NCI-H446 (cell line): ENCODE results near the gene BEST2.
A peak's percentile ranks its signal among the peaks of the same experiment; 100 is the strongest.

Source experiments
- DNase-seq, 2 experiments: peaks; one replicate each; lab custom pipeline; 2025; lab: John Stamatoyannopoulos, UW

BEST2 gene

DNA sequence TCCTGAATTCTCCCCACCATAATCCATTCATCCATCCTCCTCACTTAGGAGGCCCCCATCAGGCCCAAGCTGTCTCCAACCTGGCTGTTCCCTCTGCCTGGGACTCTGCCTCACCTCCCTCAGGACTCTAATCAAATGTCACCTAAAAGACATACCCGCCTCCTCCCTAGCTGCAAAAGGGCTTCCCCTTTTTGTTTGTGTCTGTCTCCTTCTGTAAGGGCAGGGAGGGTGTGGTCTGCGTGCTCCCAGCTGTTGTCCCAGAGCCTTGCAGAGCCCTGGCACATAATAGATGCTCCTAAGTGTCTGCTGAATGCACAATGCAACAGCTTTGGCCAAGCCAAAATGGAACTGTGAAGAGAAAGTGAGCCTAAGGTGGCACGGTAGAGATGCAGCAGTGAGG is 21.5 kb upstream of the BEST2 start:
- DNase-seq, result no peak

DNA sequence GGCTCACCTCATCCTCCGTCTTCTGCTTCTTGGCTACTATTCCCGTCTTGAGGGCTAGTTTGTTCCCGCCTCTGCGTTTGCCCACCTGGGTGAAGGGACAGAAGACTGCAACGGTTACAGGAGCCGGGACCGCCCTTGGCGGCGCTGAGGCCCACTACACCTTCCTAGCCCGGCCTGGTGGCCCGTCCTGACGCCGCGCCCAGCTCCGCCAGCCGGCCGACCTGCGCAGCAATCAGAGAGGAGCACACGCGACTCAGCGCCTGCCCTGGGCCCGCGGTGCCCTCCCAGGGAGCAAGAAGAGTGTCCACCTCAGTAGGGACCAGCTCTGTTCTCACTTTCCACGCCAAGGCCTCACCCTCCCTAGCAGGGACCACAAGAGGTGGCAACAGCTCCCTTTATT is 20.3 kb upstream of the BEST2 start:
- no peak for DNase-seq

DNA sequence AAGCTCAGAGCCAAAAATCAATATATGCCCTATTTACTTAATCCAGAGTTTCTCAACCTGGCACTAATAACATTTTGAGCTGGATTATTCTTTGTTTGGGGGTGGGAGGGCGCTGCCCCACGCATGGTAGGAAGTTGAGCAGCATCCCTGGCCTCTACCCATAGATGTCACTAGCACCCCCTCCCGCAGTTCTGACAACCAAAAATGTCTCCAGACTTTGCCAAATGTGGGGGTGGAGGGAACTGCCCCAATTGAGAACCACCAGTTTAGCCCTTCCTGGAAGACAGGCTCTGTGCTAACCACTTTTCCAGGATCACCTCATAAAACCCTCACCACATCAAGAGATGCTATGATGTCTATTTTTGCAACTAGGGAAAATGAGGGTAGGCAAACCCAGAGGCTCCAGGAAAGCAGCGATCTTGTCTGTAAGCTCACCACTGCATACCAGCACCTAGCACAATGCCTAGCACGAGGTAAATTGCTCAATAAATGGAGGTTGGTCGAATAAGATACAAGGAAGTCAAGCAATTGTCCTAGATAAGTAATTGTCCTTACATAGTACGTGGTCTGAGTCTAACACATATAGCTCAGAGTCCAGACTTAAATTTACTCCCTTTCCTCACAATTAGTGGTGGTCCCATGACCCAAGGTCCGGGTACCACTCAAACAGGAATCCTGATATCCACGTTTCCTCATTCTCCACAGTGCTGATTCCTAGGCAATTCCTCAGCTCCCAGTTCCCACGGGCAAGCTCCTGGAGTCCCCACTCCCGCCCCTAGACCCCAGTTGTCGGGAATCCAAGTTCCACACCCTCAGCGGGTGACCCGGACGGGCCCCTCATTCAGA is 18.0 kb upstream of the BEST2 start:
- peak in 1 of 2 experiments; percentile 31 for DNase-seq

DNA sequence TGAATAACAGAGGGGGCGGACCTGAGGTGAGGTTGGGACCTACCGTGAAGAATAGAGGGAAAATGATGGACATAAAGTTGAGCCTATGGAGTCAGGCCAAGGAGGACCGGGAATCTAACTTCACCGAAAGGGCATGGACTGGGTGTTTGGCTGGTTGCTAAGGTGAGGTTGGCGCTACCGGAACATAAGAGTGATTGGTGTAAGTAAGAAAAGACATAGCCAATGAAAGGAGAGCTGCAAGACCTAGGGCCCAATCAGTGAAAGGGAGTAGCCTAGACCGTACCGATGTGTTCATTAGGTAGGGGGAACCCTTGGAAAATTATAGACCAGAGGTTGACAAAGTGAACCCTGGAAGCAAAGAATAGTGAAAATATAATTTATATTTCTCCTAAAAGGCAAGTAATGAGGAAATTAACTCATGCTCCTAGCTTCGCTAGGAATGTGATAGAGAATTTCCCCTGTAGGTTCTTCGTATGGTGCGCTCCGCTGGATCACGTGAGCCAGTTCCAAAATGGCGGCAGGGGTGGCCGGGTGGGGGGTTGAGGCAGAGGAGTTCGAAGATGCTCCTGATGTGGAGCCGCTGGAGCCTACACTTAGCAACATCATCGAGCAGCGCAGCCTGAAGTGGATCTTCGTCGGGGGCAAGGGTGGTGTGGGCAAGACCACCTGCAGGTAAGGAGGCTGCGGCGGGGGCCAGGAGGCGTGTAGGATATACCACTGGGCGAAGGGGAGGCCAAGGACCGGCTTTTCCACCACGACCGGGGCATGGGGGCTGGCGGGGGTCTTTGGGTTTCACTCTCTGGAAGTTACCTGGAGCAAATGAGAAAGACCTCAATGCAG is 14.4 kb upstream of the BEST2 start, which contains the start of gene GET3:
Gene GET3, plus strand, starts transcription at position 503 of the 840 bp plus-strand sequence. Its CDS starts 9 bp downstream, at position 512.
- peak; percentile 99 for DNase-seq

DNA sequence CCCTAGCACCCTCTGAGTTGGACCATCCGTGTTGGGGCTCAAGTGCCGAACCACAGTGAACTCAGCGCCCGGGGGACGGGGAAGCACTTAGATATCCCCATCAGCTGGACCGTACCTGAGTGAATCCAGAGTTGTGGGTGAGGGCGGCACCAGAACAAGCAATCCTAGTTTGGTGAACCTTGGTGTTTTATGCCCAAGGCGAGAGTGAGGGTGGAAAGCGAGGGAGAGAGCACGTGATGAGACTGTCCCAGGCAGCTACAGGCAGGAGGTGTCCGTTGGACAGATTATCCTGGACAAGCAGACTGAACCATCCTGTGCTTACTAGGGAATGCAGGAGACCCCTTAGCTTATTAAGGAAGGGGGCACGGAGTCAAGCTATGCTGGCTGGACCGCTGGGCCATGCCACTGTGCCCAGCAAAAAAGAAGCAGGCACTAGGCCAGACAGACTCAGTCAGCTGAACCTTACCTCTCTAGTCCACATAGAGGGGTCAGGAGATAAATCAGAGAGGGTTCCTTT is 13.7 kb upstream of the BEST2 start:
- no peak for DNase-seq

DNA sequence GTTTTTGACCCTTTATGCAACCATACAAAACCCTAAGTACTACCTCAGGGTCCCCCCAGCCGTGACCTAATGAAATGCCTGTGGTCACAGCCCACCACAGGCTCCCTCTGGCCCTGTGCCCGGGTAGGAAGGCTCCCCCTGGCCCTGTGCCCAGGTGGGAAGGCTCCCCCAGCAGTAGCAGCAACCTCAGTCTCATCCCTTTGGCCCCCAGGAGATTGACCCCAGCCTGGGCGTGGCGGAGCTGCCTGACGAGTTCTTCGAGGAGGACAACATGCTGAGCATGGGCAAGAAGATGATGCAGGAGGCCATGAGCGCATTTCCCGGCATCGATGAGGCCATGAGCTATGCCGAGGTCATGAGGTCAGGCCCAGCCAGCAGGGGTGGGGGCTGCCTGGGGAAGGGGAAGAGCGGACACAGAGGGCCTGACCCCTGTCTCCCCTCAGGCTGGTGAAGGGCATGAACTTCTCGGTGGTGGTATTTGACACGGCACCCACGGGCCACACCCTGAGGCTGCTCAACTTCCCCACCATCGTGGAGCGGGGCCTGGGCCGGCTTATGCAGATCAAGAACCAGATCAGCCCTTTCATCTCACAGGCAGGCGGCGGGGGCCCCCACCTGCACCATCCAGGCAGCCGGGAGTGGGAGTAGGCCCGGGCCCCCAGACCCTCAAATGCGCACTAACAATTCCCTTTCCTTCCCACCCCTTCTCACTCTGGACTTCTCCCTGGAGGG is 6.3 kb upstream of the BEST2 start:
- DNase-seq, result no peak

DNA sequence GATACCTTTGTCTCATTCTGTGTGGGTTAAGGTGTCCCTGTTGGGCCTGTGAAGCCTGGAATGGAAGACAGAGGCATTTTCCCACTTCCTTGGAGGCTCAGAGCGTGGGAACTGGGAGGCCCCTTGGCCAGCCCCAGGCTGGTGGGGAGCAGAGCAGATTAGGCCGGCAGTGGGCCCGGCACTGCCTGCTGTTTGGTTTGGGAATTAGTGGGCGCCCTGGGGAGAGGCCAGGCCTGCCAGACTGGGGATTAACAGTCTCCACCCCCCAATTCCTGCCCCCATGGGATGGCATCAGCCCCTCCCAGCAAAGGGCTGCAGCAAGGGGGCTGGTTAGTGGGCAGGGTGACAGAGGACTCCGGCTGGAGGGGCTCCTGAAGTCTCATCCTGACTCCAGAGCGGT is 3.1 kb upstream of the BEST2 start:
- no peak for DNase-seq

DNA sequence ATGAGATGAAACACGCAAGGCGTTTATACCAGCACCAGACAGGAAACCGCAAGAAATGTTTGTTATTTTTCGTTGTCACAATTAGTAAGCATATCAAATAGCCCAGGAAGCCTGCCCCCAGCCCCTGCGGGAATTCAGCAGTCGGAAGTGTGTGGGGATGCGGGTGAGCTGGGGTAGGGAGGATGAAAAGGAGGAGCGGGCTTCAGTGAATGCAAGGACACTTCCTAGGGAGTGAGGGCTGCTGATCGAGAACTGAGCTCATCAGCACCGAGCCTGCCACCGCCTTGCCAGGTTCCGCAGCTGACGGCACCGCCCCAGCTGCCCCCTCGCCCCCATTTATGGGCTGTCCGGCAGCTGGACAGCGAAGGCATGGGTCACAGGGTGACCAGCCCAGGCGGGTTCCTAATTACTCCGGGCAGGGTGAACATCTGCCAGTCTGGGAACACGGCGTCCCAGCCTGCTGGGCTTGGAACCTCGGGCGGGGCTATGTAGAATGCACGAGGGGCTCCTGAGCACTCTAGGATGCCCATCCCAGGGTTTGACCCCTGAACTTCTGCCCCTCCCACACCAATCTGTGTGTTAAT is 1.6 kb upstream of the BEST2 start:
- DNase-seq, result no peak

DNA sequence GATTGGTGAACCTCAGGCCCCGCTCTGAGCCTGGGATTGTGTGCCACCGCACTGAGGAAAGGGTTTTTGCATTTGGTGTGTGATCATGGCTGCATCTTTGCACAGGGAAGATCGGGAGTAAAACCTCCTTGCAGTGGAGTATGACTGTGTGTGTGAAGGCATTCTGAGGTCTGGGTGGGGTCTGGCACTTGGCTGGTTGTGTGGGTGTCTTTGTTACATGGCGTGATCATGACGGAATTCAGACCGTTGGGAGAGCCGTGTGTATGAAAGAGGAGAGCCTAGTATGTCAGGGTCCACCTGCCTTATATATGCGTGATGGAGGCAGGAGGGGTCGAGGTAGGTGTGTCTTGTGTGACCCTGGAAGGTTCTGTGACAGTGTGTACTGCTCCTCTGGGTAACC is 740 bp upstream of the BEST2 start:
- no peak for DNase-seq

DNA sequence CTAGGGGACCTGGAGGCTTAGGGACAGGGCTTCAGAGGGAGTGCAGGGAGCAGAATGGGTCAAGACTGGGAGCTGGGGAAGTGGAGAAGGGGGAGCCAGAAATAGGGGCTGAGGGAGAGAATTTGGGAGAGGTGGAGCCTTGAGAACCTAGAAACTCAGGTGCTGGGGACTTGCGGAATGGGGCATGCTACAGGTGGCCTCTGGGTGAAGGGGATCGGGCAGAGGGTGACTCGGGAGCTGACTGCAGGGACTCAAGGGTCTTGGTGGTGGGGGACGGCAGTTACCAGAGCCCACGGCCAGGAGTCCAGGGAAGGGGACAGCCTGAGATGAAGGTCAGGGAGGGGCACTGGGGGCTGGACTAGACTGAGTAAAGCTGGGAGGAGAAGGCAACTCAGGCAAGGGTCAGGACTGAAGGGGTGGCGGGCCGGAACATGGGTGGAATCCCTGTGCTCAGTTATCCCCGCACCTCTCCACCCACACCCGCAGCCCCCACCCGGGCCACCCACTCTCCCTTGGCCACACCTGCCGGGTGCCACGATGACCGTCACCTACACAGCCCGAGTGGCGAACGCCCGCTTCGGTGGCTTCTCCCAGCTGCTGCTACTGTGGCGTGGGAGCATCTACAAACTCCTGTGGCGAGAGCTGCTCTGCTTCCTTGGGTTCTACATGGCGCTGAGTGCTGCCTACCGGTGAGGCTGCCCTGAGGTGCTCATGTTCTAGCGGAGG is 628 bp downstream of the BEST2 start:
- DNase-seq, result no peak

DNA sequence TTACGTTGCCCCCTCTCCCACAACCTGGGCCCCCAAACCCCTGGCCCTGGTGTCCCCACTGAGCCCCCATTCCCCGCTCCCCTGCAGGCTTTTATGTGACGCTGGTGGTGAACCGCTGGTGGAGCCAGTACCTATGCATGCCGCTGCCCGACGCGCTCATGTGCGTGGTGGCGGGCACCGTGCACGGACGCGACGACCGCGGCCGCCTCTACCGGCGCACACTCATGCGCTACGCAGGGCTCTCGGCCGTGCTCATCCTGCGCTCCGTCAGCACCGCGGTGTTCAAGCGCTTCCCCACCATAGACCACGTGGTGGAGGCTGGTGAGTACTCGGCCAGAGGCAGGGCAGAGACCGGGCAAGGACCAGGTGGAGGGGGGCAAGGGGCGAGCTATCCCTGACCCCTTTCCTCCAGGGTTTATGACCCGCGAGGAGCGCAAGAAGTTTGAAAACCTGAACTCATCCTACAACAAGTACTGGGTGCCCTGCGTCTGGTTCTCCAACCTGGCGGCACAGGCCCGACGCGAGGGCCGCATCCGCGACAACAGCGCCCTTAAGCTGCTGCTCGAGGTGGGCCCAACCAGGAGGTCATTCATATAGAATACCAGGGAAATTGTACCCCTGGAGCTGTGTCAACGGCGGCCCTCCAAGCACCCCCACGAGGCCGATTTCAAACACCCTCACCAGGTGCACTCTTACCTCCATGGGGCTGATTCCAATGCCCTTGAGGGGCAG is 3.0 kb downstream of the BEST2 start:
- no peak for DNase-seq

DNA sequence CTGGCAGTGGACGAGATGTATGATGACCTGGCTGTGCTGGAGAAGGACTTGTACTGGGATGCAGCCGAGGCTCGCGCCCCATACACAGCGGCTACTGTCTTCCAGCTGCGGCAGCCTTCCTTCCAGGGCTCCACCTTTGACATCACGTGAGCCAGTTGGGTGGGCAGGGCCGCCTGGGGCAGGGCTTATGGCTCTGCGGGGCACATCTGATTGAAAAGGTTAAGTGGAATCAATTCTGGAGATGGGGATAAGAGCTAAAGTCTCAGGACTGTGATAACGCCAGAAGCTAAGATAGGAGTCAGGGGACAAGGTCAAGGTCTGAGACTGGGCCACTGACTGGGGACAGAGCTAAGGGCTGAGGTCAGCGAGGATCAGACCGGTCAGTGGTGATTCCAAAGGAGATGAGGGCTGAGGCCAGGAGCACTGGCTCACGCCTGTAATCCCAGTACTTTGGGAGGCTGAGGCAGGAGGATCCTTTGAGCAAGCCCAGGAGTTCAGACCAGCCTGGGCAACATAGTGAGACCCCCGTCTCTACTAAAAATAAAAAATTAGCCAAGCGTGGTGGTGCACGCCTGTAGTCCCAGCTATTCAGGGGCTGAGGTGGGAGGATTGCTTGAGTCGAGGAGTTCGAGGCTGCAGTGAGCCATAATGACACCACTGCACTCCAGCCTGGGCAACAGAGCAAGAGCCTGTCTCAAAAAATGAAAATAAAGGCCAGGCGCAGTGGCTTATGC is 4.7 kb downstream of the BEST2 start:
- DNase-seq, result no peak

DNA sequence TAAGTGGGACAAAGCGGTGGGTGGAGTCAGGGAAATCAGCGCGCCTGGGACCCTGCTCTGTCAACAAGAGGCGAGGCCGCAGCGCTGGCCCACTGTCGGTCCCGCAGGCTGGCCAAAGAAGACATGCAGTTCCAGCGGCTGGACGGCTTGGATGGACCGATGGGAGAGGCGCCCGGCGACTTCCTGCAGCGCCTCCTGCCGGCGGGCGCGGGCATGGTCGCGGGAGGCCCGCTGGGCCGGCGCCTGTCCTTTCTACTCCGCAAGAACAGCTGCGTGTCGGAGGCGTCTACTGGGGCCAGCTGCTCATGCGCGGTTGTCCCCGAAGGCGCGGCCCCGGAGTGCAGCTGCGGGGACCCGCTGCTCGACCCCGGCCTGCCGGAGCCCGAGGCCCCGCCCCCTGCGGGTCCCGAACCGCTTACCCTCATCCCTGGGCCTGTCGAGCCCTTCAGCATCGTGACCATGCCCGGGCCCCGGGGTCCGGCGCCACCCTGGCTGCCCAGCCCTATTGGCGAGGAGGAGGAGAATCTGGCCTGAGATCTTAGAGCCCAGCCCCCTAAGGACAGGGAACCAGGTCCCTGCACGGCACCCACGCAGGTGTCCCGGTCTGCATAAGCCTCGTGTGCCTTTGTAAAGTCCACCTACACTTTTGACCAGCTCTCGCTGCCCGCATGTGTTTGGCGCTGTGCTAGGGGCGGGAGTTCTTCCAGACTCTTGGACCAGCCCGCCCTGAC is 6.1 kb downstream of the BEST2 start:
- DNase-seq, result peak in 1 of 2 experiments; percentile 60

DNA sequence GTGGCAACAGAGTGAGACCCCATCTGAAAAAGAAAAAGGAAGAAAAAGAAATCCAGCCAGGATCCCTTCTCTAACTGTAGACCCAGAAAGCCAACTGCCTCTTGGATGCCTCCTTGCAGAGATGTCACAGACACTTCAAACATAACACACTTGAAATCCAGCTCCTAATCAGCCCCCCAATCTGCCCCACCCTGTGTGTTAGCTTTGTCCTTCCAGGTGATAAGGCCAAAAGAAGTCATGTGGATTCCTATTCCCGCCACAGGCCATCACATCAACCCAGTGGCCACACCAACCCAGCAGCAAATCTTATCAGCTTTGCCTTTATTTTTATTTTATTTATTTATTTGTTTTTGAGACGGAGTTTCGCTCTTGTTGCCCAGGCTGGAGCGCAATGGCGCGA is 8.1 kb downstream of the BEST2 start:
- DNase-seq, result no peak

DNA sequence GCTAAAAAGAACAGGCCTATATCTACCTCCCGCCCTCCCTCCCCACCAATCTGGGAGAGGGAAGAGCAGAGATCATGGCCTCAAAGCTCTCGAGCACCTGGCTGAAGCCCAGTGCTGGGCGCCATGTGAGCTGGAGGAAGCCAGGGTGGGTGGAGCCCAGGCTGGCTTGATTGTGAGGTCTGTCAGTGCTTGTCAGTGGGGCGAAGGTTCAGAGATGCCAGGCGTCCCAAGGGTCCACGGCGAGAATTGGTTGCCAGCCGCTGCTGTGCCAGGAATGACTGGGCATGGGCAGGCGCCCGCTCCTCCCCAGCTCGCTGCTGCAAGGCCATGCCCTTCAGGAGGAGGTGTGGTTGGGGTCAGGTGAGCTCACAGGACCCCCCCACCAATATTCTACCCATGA is 11.5 kb downstream of the BEST2 start:
- no peak for DNase-seq

DNA sequence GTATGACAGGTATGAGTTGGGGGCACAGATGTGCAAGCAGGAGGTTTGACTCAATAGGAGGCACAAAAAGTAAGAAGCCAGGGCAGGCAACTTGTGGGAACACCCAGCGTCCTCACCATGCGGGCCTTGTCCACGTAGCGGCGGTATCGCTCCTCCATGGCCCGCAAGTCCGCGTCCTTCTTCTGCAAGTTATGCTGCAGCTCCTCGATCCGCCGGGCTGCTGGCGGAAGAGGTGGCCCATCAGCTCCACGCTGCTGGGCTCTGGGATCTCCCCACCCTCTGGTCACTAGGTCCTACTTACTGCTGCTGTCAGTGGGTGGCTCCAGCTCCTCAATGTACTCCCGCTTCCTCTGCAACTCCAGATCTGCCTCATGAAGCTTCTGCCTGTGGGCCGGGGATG is 13.1 kb downstream of the BEST2 start:
- DNase-seq, result no peak

DNA sequence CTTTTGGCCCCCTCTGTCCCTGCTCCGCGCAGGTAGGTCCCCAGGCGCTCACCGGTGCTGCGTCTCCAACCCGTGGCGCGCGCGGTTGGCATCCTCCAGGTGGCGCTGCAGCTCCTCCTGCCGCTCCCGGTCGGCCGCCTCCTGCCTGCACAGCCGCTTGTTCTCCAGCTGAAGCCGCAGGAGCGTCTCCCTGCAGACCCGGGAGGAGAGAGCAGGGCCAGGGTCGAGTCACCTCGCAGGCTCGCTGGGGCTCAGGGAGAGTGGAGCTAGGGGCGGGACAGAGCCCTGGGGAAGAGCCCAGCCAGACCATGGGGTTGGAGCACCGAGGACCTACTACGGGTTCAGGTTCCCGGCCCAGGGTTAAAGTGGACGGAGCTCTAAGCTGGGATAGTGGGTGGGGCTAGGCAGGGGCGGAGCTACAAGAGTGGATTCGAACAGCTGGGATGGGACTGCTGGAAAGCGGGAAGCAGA is 14.5 kb downstream of the BEST2 start:
- peak; percentile 64 to 82 for DNase-seq

DNA sequence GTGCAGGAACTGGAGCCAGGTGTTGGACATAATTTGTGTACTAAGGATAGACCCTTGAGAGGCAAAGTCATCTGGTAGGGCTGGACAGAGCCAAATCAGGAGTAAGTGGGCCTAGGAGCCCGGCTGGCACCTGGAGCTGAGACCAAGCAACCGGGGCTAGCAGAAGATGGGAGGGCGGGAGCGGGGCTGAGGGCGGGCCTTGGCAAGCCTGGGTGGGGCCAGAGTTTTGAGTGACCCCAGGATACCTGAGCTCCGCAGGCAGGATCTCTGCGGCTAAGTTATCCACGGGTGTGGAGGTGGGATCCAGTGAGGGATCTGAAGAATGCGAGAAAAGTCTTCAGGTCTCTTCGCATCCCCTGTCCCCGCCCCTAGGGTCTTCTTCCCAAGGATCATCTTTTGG is 15.6 kb downstream of the BEST2 start:
- DNase-seq, result no peak

DNA sequence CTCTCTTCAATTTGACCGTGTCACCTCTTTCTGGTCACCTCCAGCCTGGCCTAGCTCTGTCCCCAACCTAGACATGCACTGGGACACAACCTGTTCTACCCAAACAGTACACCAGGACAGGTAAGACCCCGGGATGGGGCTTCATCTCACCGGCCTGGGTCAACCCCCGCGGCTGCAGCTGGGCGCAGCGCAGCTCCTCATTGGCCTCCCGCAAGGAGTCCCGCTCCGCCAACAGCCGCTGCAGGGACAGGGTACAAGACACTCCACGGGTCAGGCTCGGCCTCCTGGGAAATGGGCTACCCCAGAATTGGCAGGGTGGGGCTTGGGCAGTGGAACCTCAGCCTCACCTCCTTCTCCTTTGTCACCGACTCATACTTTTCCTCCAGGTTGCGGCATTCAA is 16.1 kb downstream of the BEST2 start:
- no peak for DNase-seq
